ENCODE results near the gene GJC1. TPM values are rescaled to one million over a fixed set of nuclear protein-coding genes. Genes with fewer than 3 reads are reported as not detected.
"Not testable (repeated sequence)": the region's sequence is repeated elsewhere in the genome, so short reads cannot be mapped to it uniquely, and the experiment has no call there.

Gene GJC1
- total RNA-seq, 1 donor from 2014 or later: 36.9 TPM

DNA sequence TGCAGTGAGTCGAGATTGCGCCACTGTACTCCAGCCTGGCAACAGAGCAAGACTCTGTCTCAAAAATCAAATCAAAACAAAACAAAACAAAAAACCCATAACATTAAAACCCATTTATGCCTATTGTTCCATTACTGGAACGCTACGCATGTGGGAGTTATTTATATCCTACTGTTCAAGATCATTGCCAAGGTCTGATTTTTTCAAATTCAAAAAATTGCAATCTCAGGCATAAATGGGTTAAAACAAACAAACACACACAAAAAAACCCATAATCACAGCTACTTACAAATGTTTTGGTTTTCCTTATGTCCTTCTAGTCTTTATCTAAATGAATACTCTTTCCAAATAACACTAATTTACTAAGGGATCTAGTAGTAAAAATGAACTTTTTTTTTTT lies 17.8 kb downstream of the GJC1 start:
- TF ChIP-seq, protein P1, sequence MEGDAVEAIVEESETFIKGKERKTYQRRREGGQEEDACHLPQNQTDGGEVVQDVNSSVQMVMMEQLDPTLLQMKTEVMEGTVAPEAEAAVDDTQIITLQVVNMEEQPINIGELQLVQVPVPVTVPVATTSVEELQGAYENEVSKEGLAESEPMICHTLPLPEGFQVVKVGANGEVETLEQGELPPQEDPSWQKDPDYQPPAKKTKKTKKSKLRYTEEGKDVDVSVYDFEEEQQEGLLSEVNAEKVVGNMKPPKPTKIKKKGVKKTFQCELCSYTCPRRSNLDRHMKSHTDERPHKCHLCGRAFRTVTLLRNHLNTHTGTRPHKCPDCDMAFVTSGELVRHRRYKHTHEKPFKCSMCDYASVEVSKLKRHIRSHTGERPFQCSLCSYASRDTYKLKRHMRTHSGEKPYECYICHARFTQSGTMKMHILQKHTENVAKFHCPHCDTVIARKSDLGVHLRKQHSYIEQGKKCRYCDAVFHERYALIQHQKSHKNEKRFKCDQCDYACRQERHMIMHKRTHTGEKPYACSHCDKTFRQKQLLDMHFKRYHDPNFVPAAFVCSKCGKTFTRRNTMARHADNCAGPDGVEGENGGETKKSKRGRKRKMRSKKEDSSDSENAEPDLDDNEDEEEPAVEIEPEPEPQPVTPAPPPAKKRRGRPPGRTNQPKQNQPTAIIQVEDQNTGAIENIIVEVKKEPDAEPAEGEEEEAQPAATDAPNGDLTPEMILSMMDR (IDR thresholded peaks at IDR 0.05; ENCODE audit: insufficient read depth, low read length, poor library complexity, severe bottlenecking): no peak
- no peak overlapping the region for H3K4me3 ChIP-seq (ENCODE audit: low read depth, low read length)
- no peaks in the 10 kb centered on the region for H3K27me3 ChIP-seq (ENCODE audit: control insufficient read depth, insufficient read depth, low read length)
- DNase-seq (ENCODE audit: low read depth): no peak
- no peaks in the 10 kb centered on the region for H3K36me3 ChIP-seq (ENCODE audit: control insufficient read depth, insufficient read depth, low read length)

GRCh38 chr17:44808656-44809388 lies 21.3 kb downstream of the GJC1 start:
- not testable (repeated sequence) for H3K36me3 ChIP-seq (ENCODE audit: control insufficient read depth, insufficient read depth, low read length); H3K27me3 ChIP-seq (ENCODE audit: control insufficient read depth, insufficient read depth, low read length); DNase-seq (ENCODE audit: low read depth); H3K4me3 ChIP-seq (ENCODE audit: low read depth, low read length)

- no peak overlapping the region for H3K4me3 ChIP-seq (ENCODE audit: low read depth, low read length)
- DNase-seq (ENCODE audit: low read depth): no peak
- H3K27me3 ChIP-seq (ENCODE audit: control insufficient read depth, insufficient read depth, low read length): no peaks in the 10 kb centered on the region
- TF ChIP-seq, protein P1 (IDR thresholded peaks at IDR 0.05; ENCODE audit: insufficient read depth, low read length, poor library complexity, severe bottlenecking): no peak
- H3K36me3 ChIP-seq (ENCODE audit: control insufficient read depth, insufficient read depth, low read length): peaks cover 4% of the 10 kb centered on the region
These were observed 21.9 kb downstream of the GJC1 start for GRCh38 chr17:44808156-44808555.

GRCh38 chr17:44807817-44808155 lies 22.3 kb downstream of the GJC1 start:
- TF ChIP-seq, protein P1 (IDR thresholded peaks at IDR 0.05; ENCODE audit: insufficient read depth, low read length, poor library complexity, severe bottlenecking): no peak
- no peak for DNase-seq (ENCODE audit: low read depth)
- no peaks in the 10 kb centered on the region for H3K27me3 ChIP-seq (ENCODE audit: control insufficient read depth, insufficient read depth, low read length)
- H3K36me3 ChIP-seq (ENCODE audit: control insufficient read depth, insufficient read depth, low read length): peaks cover 4% of the 10 kb centered on the region
- no peak overlapping the region for H3K4me3 ChIP-seq (ENCODE audit: low read depth, low read length)

DNA sequence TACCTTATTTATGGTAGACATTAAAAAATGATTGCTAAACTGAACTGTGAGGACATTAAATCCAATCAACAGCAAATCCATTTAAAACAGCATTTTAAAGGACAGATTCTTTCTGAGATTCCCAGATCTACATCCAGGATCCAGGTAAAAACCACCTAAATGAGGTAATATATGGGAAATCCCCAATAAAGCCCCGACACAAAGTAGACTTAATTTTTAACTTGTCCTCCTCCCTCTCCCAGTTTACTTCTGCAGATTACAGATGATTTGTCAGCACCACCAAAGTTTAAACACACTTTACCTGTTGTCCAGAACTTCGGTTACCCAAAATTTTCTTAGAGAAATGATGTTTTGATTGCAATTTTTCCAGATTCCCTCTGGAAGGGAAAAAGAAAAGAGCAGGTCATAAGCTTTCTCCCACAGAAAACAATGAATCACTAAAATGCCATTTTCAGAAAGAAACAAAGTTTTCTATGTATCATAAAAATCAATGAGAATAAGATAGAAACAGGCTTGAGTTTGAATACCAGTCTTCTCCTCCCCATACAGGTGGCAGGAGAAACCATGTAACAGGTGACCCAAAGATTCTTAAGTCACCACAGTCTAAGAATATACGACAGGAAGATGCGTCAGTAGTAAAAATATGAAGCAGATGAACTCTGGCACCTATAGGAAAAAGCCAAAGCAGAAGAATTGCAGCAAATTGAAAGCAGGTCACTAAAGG lies 22.8 kb downstream of the GJC1 start:
- DNase-seq (ENCODE audit: low read depth): no peak
- H3K36me3 ChIP-seq (ENCODE audit: control insufficient read depth, insufficient read depth, low read length): peaks cover 4% of the 10 kb centered on the region
- H3K4me3 ChIP-seq (ENCODE audit: low read depth, low read length): no peak overlapping the region
- TF ChIP-seq, protein P1 (IDR thresholded peaks at IDR 0.05; ENCODE audit: insufficient read depth, low read length, poor library complexity, severe bottlenecking): no peak
- no peaks in the 10 kb centered on the region for H3K27me3 ChIP-seq (ENCODE audit: control insufficient read depth, insufficient read depth, low read length)

DNA sequence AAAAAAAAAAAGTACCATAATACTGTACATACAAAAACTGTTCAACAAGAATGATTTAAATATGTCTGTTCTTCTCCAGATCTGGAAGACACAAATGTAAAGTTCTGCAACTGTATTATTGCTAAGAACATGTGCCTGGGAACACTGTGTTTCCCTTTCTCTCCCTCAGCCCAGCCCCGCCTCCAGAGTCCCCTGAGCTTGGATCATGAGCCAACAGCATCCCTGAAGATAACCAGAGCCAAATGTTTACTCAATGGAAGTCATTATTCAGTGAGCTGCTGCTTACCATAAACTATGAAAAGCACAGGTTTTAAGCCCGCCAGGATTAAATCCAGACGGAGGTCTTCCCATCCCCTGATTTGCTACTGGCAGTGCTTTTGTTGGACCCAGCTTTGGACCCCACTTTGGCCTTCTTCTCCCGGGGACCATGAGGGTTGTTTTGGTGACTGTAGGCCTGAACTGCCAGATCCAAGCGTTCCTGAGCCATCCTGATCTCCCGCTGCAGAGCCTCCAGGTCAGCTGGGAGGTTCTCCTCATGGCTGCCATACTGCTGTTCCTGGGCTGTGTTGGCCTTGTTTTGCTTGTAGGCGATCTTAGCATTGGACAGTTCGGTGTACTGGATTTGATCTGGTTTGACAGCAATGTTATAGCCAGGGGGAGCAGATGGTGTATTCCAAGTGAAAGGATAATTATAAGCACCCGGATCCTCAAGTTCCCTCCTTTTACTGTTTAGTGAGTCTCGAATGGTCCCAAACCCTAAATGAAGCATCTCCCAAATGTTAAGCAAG lies 25.6 kb downstream of the GJC1 start:
- peaks cover 5% of the 10 kb centered on the region for H3K36me3 ChIP-seq (ENCODE audit: control insufficient read depth, insufficient read depth, low read length)
- no peaks in the 10 kb centered on the region for H3K27me3 ChIP-seq (ENCODE audit: control insufficient read depth, insufficient read depth, low read length)
- TF ChIP-seq, protein P1 (IDR thresholded peaks at IDR 0.05; ENCODE audit: insufficient read depth, low read length, poor library complexity, severe bottlenecking): no peak
- H3K4me3 ChIP-seq (ENCODE audit: low read depth, low read length): no peak overlapping the region
- no peak for DNase-seq (ENCODE audit: low read depth)
